Mononuclear cell (primary cell): Measurements from ENCODE around the gene RIMKLB. TPM values are rescaled to one million over a fixed set of nuclear protein-coding genes. Genes with fewer than 3 reads are reported as not detected.

ENCODE experiments used
- H3K27me3 ChIP-seq: 2 replicates; pipeline ENCODE4 v1.6.0; 2011; ENCODE audit warnings: low read length, control low read depth; ENCODE audit not compliant: insufficient read depth
- H3K4me1 ChIP-seq: 2 replicates; pipeline ENCODE4 v1.5.1; 2011; ENCODE audit warnings: mild to moderate bottlenecking, low read length, control low read depth; ENCODE audit not compliant: insufficient read depth
- H3K4me3 ChIP-seq: 2 replicates; pipeline ENCODE4 v1.5.1; 2011; ENCODE audit warnings: mild to moderate bottlenecking, low read length, moderate library complexity
- H3K9me3 ChIP-seq: 2 replicates; pipeline ENCODE4 v1.5.1; 2011; ENCODE audit warnings: low read depth, mild to moderate bottlenecking, control low read depth, low read length
- total RNA-seq: library from RNA; depleted of rRNA; stranded (reverse); fragments of >200 nt; gene quantifications from one replicate; pipeline ENCODE4 v1.2.3, GENCODE V29; 2012

Gene RIMKLB
- total RNA-seq, 1 donor: 8.3 TPM

DNA sequence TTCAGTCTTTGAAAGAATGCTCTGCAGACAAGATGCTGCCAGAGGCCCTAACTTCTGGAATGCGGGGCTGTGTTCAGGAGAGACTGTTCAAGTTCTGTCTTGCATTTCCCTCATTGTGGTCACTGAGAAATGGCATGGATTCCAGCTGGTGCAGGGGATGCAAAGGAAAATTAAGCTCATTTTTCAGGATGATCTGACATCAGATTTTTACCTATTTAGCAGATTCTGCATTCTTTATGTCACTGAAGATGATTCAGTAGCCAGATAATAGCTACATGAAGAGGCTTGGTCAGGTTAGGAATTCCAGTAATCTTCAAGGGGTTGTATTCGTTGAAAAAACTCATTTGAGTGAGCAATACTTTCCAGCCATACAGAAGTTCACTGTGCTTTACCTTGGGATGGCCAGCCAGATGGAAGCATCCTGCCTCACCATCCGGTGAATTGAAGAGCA is 19.1 kb upstream of the RIMKLB start:
- H3K4me1 ChIP-seq: no peaks in the 10 kb centered on the region

GRCh38 chr12:8680533-8680932 is 17.3 kb upstream of the RIMKLB start:
- no peaks in the 10 kb centered on the region for H3K4me1 ChIP-seq
- H3K9me3 ChIP-seq: no peaks in the 10 kb centered on the region
- H3K27me3 ChIP-seq: no peaks in the 10 kb centered on the region
- no peak overlapping the region for H3K4me3 ChIP-seq

More for the DNA sequence above, 19.1 kb upstream of the RIMKLB start:
- Histone ChIP-seq H3K9me3 (no peaks in the 10 kb centered on the region), H3K27me3 (no peaks in the 10 kb centered on the region), H3K4me3 (no peak overlapping the region)

GRCh38 chr12:8681129-8681884 is 16.5 kb upstream of the RIMKLB start:
- Histone ChIP-seq H3K27me3 (no peaks in the 10 kb centered on the region), H3K4me3 (no peak overlapping the region), H3K4me1 (no peaks in the 10 kb centered on the region), H3K9me3 (no peaks in the 10 kb centered on the region)

DNA sequence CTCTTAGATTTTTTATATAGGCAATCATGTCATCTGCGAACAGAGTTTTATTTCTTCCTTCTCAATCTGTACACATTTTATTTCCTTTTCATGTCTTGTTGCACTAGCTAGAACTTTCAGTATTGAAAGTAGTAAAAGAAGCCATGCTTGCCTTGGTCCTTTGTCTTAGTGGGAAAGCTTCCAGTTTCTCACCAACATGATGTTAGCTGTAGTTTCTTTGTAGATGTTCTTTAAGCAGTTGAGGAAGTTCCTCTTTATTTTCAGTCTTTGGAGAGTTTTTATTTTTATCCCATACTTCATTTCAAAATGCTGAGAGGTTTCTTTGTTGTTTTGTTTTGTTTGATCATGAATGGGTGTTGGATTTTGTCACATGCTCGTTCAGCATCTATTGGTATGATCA is 12.7 kb upstream of the RIMKLB start:
- no peaks in the 10 kb centered on the region for H3K27me3 ChIP-seq
- peaks cover 12% of the 10 kb centered on the region for H3K4me1 ChIP-seq
- H3K4me3 ChIP-seq: no peak overlapping the region
- no peaks in the 10 kb centered on the region for H3K9me3 ChIP-seq

GRCh38 chr12:8687846-8688601 is 9.8 kb upstream of the RIMKLB start:
- Histone ChIP-seq H3K9me3 (no peaks in the 10 kb centered on the region), H3K4me3 (no peak overlapping the region), H3K4me1 (peaks cover 16% of the 10 kb centered on the region), H3K27me3 (no peaks in the 10 kb centered on the region)

DNA sequence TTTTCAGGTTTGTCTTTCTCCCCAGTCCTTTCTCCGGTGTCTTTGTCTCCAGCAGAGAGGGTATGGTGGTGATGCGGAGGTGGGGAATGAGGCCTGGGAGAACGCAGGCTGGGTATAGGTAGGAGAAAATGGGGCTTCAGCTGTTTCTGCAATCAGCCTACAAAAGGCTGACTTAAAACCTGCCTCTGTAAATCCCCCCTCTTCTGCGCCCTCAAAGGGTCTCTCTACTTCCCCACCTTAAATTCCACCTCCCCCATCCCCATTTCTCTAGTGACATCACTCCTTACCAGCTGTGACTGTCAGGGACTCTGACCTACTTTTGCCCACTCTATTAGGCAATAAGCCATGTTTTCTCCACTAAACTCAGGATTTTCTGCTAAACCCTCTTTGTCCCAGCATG is 8.1 kb upstream of the RIMKLB start:
- H3K27me3 ChIP-seq: no peaks in the 10 kb centered on the region
- no peaks in the 10 kb centered on the region for H3K9me3 ChIP-seq
- H3K4me3 ChIP-seq: no peak overlapping the region
- peaks cover 16% of the 10 kb centered on the region for H3K4me1 ChIP-seq

DNA sequence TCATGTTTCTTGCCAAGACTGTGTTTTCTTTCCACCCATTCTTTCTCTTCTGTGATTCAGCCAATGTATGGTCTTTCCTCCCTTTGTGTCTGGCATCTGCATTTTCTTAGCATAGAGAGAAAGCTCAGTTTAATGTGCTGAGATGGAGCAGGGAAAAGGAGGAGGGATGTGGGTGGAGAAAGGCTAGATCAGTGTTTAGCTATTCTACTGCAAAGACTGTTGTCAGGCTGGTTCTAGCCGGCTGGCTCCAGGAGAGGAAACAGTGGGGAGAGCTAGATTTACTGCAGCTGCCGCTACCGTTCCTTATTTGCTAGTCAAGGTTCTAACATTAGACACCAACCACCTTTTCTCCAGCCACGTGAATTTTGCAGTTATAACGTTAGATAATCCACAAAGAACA is 5.2 kb upstream of the RIMKLB start:
- Histone ChIP-seq H3K9me3 (no peaks in the 10 kb centered on the region), H3K4me1 (peaks cover 21% of the 10 kb centered on the region), H3K27me3 (no peaks in the 10 kb centered on the region), H3K4me3 (no peak overlapping the region)

DNA sequence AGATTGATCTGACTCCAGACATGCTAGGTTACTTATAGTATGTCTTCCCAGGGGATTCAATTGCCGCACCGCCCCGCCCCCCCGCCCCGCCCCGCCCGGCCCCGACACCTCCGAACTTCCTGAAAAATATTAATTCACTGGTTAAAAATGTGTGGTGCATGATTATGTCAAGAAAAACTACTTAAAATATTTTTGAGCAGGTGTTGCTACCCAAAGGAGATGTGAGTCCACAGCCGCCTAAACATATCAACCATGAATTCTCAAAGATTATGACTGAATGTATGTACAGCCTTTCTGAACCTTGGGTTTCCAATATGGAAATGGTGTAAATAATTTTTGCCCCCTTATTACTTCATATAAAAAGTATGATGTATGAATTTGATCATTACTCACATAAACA is 2.7 kb upstream of the RIMKLB start:
- no peaks in the 10 kb centered on the region for H3K27me3 ChIP-seq
- peaks cover 24% of the 10 kb centered on the region for H3K4me1 ChIP-seq
- H3K4me3 ChIP-seq: no peak overlapping the region
- H3K9me3 ChIP-seq: no peaks in the 10 kb centered on the region

DNA sequence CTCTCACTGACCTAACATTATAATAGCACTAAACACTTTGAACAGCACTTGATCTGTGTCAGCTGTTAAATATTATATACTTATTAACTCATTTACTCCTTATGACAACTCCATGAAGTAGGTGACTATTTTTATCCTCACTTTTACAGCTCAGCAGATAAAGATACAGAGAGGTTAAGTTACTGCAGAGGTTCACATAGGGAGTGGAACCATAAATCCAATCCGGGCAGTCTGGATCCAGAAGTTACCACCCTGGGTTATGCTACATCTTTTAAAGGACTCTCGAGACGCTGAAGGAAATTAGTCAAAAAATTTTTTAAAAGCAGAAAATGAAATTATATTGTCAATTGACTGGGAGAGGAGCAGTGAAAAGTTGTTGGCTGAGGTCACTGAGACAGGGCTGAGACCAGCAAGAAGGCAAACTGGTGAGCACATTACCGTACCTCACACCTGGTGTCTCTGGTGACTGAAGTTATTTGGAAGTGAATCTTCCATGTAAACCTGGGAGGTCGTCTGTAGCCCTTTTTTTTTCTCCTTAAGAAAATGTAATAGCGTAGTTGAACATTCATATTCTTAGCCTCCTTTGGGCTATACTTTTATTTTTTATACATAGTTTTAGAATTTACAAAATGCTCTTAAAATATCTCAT is 1.2 kb upstream of the RIMKLB start:
- Histone ChIP-seq H3K4me1 (peaks cover 24% of the 10 kb centered on the region), H3K9me3 (no peaks in the 10 kb centered on the region), H3K27me3 (no peaks in the 10 kb centered on the region), H3K4me3 (peak overlapping the region; percentile 73)

DNA sequence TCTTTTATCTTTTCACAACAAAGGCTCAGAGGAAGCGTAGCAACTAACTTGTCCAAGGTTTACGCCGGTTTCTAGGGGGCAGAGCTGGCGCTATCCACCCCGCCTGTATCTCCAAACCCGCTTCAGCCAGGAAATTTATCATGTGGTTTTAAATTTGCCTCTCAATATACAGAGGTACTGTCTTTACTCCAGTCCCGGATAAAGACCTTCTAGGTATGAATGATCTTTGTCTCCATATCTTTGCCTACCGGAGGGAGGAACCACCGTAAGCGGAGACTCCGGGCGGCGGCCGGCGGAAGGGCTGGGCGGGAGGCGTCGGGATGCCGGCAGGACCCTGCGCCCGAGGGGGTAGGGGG is 693 bp upstream of the RIMKLB start:
- H3K4me1 ChIP-seq: peaks cover 24% of the 10 kb centered on the region
- H3K9me3 ChIP-seq: no peaks in the 10 kb centered on the region
- H3K27me3 ChIP-seq: no peaks in the 10 kb centered on the region
- peak overlapping the region; percentile 73 for H3K4me3 ChIP-seq

DNA sequence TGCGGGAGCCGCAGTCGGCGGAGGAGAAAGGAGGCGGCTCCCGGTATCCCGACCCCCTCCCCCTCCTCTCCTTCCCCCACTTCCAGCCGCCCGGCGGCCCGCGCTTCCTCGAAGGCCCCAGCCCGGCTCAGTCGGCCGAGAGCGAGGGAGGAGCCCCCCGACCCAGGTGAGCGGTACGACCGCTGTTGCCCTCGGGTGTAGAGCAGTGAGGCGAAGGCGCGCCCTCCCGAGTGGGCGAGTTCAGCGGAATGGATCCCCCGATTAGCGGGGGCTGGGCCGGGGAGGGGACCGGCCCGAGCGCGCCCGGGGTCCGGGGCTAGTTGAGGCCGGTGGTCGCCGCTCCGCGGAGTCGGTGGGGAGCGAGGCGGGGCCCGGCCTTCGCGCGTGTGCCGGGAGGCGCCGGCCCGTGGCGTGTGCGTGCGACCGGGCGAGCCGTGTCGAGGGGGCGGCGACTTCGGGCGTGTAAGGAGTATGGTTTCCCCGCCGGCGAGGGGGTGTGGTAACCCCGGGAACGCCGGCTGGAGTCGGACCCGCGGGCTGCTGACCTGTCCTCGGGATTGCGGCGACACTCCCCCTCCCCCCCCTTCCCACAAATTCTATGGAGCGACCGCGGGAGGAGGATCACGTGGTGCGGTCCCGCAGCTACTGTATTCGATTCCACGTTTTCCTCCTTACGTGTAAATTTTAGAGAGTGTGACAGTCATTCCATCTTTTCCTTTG is 501 bp downstream of the RIMKLB start:
- Histone ChIP-seq H3K4me3 (peak overlapping the region; percentile 73), H3K9me3 (no peaks in the 10 kb centered on the region), H3K4me1 (peaks cover 19% of the 10 kb centered on the region), H3K27me3 (no peaks in the 10 kb centered on the region)

DNA sequence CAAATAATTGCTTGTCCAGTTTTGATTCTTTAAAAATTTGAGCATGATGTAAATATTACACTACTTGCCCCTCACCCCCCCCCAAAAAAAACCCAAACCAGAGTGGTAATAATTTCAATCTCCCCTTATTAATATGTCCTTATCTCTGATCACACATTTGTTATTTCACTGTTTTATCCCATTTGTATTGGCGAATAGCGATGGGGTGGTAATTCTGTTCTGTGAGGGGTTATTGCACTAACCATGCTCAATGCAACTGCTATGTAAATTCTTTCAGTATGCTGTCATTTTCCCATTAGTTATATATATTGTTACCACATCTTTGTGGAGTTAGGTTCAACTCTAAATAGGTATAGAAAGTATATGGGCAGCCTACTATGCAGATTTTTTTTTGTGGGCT is 1.1 kb downstream of the RIMKLB start:
- Histone ChIP-seq H3K9me3 (no peaks in the 10 kb centered on the region), H3K4me3 (peak overlapping the region; percentile 73)

DNA sequence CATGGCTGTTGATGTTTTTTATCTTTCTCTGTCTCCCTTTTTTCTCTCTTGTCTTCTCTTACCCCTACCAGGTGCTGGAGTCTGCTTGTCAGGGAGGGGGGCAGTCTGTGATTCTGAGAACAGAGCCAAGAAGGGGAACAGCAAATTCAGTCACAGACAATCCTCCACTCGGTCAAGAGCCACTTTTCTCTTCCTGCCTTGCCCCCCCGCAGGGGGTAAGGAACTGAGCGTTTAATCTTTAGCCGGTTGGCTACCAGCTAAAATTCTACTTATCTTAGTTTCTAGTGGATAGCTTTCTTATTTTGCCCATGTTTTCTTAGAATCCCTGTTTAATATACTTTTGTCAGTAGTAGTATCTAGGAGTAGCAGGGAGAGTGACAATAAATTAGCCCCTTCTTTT is 1.9 kb downstream of the RIMKLB start:
- H3K4me1 ChIP-seq: peaks cover 19% of the 10 kb centered on the region
- no peaks in the 10 kb centered on the region for H3K27me3 ChIP-seq
- H3K4me3 ChIP-seq: no peak overlapping the region
- H3K9me3 ChIP-seq: no peaks in the 10 kb centered on the region

More for the DNA sequence above, 1.1 kb downstream of the RIMKLB start:
- peaks cover 19% of the 10 kb centered on the region for H3K4me1 ChIP-seq
- no peaks in the 10 kb centered on the region for H3K27me3 ChIP-seq

GRCh38 chr12:8701046-8701660 is 3.4 kb downstream of the RIMKLB start:
- Histone ChIP-seq H3K27me3 (no peaks in the 10 kb centered on the region), H3K9me3 (no peaks in the 10 kb centered on the region), H3K4me1 (peaks cover 19% of the 10 kb centered on the region), H3K4me3 (no peak overlapping the region)
